ENCODE data around the gene TREH. TPM values are rescaled to one million over a fixed set of nuclear protein-coding genes. Genes with fewer than 3 reads are reported as not detected.

TREH gene
- total RNA-seq, 1 experiment from 2014 or later: 0.21 TPM

- Mint-ChIP-seq H3K9me3 (ENCODE audit: low read depth, unreplicated experiment) (no peaks in the 10 kb centered on the region), H3K4me1 (ENCODE audit: low read depth, unreplicated experiment) (peaks cover 55% of the 10 kb centered on the region), H3K27me3 (ENCODE audit: unreplicated experiment) (no peaks in the 10 kb centered on the region), H3K27ac (ENCODE audit: unreplicated experiment) (peak overlapping the region; percentile 79), H3K4me3 (ENCODE audit: low read depth, unreplicated experiment) (no peak overlapping the region), H3K36me3 (ENCODE audit: insufficient read depth, unreplicated experiment) (peaks cover 46% of the 10 kb centered on the region)
- TF ChIP-seq CTCF (IDR thresholded peaks at IDR 0.05; ENCODE audit: unreplicated experiment): no peak
- intact Hi-C loops (cut with micrococcal nuclease; ENCODE audit: unreplicated experiment): no loop called here
- DNase-seq: no peak
- no TSS peak for BruUV-seq (replicated peaks)
- CTCF ChIA-PET: interaction anchor here (0.9 kb wide), 1 partner anchor 11 kb away, joined by 3 read pairs; the partner anchor contains the start of gene PHLDB1
Observed at GRCh38 chr11:118618991-118619375, 60.5 kb downstream of the TREH start.

GRCh38 chr11:118618115-118618990, 61.1 kb downstream of the TREH start:
- Mint-ChIP-seq H3K27ac (ENCODE audit: unreplicated experiment) (no peak overlapping the region), H3K27me3 (ENCODE audit: unreplicated experiment) (no peaks in the 10 kb centered on the region), H3K9me3 (ENCODE audit: low read depth, unreplicated experiment) (no peaks in the 10 kb centered on the region), H3K4me1 (ENCODE audit: low read depth, unreplicated experiment) (peaks cover 49% of the 10 kb centered on the region), H3K36me3 (ENCODE audit: insufficient read depth, unreplicated experiment) (peaks cover 41% of the 10 kb centered on the region), H3K4me3 (ENCODE audit: low read depth, unreplicated experiment) (no peak overlapping the region)
- CTCF ChIA-PET: interaction anchor here (0.9 kb wide), 1 partner anchor 10 kb away, joined by 3 read pairs; the partner anchor contains the start of gene PHLDB1
- no peak for DNase-seq
- no peak for TF ChIP-seq CTCF (IDR thresholded peaks at IDR 0.05; ENCODE audit: unreplicated experiment)
- no TSS peak for BruUV-seq (replicated peaks)
- intact Hi-C loops (cut with micrococcal nuclease; ENCODE audit: unreplicated experiment): no loop called here

GRCh38 chr11:118615976-118616371, 63.5 kb downstream of the TREH start:
- peaks cover 9% of the 10 kb centered on the region for H3K27me3 Mint-ChIP-seq (ENCODE audit: unreplicated experiment)
- DNase-seq: no peak
- H3K27ac Mint-ChIP-seq (ENCODE audit: unreplicated experiment): no peak overlapping the region
- peaks cover 21% of the 10 kb centered on the region for H3K36me3 Mint-ChIP-seq (ENCODE audit: insufficient read depth, unreplicated experiment)
- intact Hi-C loops (cut with micrococcal nuclease; ENCODE audit: unreplicated experiment): no loop called here
- TF ChIP-seq CTCF (IDR thresholded peaks at IDR 0.05; ENCODE audit: unreplicated experiment): no peak
- CTCF ChIA-PET: no interaction called here
- H3K4me3 Mint-ChIP-seq (ENCODE audit: low read depth, unreplicated experiment): no peak overlapping the region
- BruUV-seq (replicated peaks): no TSS peak
- peaks cover 44% of the 10 kb centered on the region for H3K4me1 Mint-ChIP-seq (ENCODE audit: low read depth, unreplicated experiment)
- no peaks in the 10 kb centered on the region for H3K9me3 Mint-ChIP-seq (ENCODE audit: low read depth, unreplicated experiment)

GRCh38 chr11:118615282-118615975, 64.0 kb downstream of the TREH start:
- TF ChIP-seq CTCF (IDR thresholded peaks at IDR 0.05; ENCODE audit: unreplicated experiment): no peak

More at GRCh38 chr11:118615282-118615975, 64.0 kb downstream of the TREH start:
- H3K4me1 Mint-ChIP-seq (ENCODE audit: low read depth, unreplicated experiment): peaks cover 41% of the 10 kb centered on the region
- H3K36me3 Mint-ChIP-seq (ENCODE audit: insufficient read depth, unreplicated experiment): peaks cover 16% of the 10 kb centered on the region
- H3K27me3 Mint-ChIP-seq (ENCODE audit: unreplicated experiment): peaks cover 14% of the 10 kb centered on the region
- DNase-seq: no peak
- intact Hi-C loops (cut with micrococcal nuclease; ENCODE audit: unreplicated experiment): no loop called here
- BruUV-seq (replicated peaks): no TSS peak
- no peaks in the 10 kb centered on the region for H3K9me3 Mint-ChIP-seq (ENCODE audit: low read depth, unreplicated experiment)
- CTCF ChIA-PET: no interaction called here
- H3K4me3 Mint-ChIP-seq (ENCODE audit: low read depth, unreplicated experiment): no peak overlapping the region
- H3K27ac Mint-ChIP-seq (ENCODE audit: unreplicated experiment): no peak overlapping the region
